Endothelial cell of umbilical vein (primary cell): ENCODE data around the gene CYP1A1.

Experiments
- CTCF ChIP-seq, 2 donors: IDR thresholded peaks; 1 replicate in 1 of 2; 2 replicates in 1 of 2; pipeline ENCODE4 v1.5.1; 2011; ENCODE audit warnings: low read length in 2 of 2, mild to moderate bottlenecking in 2 of 2, moderate library complexity in 2 of 2, control low read depth in 1 of 2, inconsistent platforms in 1 of 2, low read depth in 1 of 2; ENCODE audit not compliant: insufficient read depth in 1 of 2; ENCODE audit errors: extremely low read depth in 1 of 2
- EZH2 ChIP-seq: IDR thresholded peaks from 2 replicates; pipeline ENCODE4 v1.6.1; 2012; ENCODE audit warnings: borderline replicate concordance, low read depth, mild to moderate bottlenecking, moderate library complexity, low read length, inconsistent platforms; ENCODE audit not compliant: severe bottlenecking
- FOS ChIP-seq: IDR thresholded peaks from 2 replicates; pipeline ENCODE4 v1.6.1; 2011; ENCODE audit warnings: mild to moderate bottlenecking, low read length, moderate library complexity, borderline replicate concordance; ENCODE audit not compliant: insufficient read depth
- GATA2 ChIP-seq: IDR thresholded peaks from 2 replicates; pipeline ENCODE4 v1.7.0; 2011; ENCODE audit warnings: low read depth, mild to moderate bottlenecking, moderate library complexity, mixed read lengths, low read length; ENCODE audit not compliant: insufficient read length, insufficient read depth
- MAX ChIP-seq: IDR thresholded peaks from 2 replicates; pipeline ENCODE4 v1.6.1; 2011; ENCODE audit not compliant: insufficient read depth, insufficient read length
- MYC ChIP-seq: IDR thresholded peaks from one replicate; pipeline ENCODE4 v1.6.1; 2011; ENCODE audit warnings: mild to moderate bottlenecking, low read depth, low read length
- POLR2A ChIP-seq: IDR thresholded peaks from 2 replicates; pipeline ENCODE4 v1.6.1; 2012; ENCODE audit warnings: low read depth, mild to moderate bottlenecking, control low read depth, low read length
- POLR2AphosphoS5 ChIP-seq: IDR thresholded peaks from 2 replicates; pipeline ENCODE4 v1.6.1; 2012; ENCODE audit warnings: low read depth, mild to moderate bottlenecking, control low read depth, low read length, moderate library complexity; ENCODE audit not compliant: insufficient read depth

DNA sequence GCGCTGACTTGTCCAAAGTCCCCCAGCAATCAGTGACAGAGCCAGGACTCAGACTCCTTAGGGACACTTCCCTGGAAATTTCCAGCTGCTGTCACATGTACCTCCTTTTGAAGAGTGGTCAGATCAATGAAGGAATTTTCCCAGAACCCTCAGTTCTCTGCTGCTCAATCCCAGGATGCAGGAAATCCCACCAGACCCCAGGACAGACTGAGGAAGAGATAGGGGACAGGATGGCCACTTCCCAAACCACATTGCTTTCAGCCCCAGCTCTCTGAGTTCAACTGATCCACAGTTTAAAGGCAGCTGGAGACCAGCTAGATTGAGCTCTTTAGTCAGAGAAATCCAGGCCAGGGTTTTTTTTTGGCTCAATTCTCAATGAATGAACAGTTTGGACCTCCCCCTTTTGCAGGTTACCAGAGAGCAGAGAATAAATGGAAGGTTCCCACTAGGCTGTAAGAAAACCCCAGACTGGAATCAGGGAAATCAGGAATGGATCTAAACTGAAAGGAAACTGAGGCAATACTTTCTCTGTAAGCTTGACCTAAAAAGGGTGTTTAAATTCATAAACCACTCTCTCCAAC, 1.5 kb downstream of the CYP1A1 start:
- TF ChIP-seq EZH2 (no peak), MAX (no peak), CTCF (IDR thresholded peaks at IDR 0.05; ENCODE audit: extremely low read depth in 1 of 2, insufficient read depth in 1 of 2, low read depth in 1 of 2, low read length in 2 of 2) (no peak), POLR2A (no peak), POLR2AphosphoS5 (no peak), GATA2 (no peak), MYC (no peak), FOS (no peak)
